ENCODE results near the gene WWOX.

DNA sequence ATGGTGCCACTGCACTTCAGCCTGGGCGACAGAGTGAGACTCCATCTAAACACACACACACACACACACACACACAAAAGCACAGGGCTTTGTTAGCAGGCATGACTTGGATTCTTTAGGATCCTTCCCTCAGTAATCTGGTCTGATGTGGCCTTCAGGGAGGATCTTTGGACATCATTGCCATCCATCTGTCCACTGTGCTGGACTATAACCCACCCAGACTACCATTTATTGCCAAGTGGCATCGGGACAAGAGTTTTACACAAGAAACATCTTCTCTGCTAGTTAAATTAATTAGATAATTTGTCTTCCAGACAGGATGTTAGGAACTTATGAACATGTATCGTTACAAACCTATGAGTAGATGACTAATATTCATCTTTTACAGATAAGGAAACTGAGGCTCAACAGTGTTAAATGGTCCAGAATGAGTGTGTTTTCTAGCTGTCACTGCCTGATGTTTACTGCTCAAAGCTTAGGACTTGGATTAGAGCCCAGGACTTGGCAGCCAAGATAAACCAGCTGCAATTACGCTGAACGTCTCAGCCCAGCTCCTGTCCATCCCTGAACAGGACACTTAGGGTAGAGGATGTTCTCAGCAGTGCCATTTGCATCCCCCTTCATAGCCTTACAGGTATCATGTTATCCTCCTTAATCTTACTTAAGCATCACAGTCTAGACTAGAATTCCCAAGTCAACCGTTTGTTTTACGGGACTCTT is 285.8 kb downstream of the WWOX start:
- TF ChIP-seq, protein P1, sequence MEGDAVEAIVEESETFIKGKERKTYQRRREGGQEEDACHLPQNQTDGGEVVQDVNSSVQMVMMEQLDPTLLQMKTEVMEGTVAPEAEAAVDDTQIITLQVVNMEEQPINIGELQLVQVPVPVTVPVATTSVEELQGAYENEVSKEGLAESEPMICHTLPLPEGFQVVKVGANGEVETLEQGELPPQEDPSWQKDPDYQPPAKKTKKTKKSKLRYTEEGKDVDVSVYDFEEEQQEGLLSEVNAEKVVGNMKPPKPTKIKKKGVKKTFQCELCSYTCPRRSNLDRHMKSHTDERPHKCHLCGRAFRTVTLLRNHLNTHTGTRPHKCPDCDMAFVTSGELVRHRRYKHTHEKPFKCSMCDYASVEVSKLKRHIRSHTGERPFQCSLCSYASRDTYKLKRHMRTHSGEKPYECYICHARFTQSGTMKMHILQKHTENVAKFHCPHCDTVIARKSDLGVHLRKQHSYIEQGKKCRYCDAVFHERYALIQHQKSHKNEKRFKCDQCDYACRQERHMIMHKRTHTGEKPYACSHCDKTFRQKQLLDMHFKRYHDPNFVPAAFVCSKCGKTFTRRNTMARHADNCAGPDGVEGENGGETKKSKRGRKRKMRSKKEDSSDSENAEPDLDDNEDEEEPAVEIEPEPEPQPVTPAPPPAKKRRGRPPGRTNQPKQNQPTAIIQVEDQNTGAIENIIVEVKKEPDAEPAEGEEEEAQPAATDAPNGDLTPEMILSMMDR (IDR thresholded peaks at IDR 0.05; ENCODE audit: low read length), result no peak
- TF ChIP-seq EZH2 (optimal IDR thresholded peaks at IDR 0.05; ENCODE audit: low read depth, low read length), result no peak

Measured in MM.1S (cell line).